AG10803 (cell line): ENCODE results near the gene TMEM117.
A peak's percentile ranks its signal among the peaks of the same experiment; 100 is the strongest.

ENCODE experiments used
- DNase-seq: peaks from one replicate; pipeline ENCODE4 v3.0.0; 2010; ENCODE audit warnings: low read depth
- H3K4me3 ChIP-seq: 2 replicates; pipeline ENCODE4 v1.5.1; 2011; ENCODE audit warnings: mild to moderate bottlenecking, low read length, control low read depth
- CTCF ChIP-seq: conservative IDR thresholded peaks from 2 replicates; pipeline ENCODE4 v1.5.1; 2011; ENCODE audit warnings: mild to moderate bottlenecking, low read length, control low read depth, inconsistent platforms

TMEM117 gene

DNA sequence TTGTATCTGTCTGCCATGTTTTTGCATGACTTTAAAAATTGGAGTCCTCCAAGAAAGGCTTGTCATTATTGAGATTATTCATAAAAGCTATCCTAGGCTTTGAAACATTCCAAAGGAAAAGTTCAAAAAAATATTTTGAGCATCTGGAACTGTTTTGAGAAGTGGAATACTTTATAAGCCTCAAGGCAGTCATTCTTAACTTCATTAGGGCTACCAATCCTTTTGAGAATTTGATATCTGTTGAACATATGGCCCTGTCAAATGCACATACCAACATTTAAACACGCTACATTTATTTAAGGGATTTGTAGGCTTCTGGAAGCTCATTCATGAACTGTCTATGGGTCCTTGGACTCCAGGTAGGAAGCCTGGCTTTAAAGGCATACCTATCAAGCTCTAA, 77.0 kb downstream of the TMEM117 start:
- DNase-seq, result peak; percentile 50
- TF ChIP-seq CTCF, result no peak
- no peak overlapping the region for H3K4me3 ChIP-seq

DNA sequence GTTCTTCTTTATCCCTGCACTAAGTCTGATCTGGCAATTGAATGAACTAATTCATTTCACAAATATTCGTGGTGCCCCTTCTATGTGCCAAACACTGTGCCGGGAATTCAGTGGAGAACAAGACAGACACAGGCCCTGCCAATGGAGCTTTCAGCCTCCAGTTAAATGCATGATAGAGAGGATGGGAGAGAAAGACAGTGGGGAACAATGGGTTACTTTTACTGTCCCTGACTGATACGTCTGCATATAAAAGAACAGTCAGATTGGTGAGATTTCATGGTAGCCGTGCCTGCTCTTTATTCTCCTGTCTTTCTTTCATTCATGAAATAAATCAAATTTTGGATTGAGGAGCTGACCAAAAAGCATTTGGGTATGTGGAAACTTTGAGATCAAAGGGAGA, 78.5 kb downstream of the TMEM117 start:
- no peak for DNase-seq

GRCh38 chr12:43914923-43915468, 79.1 kb downstream of the TMEM117 start:
- TF ChIP-seq CTCF, result peak; percentile 37; the same call in 1 of the 2 replicates
- no peak overlapping the region for H3K4me3 ChIP-seq
- no peak for DNase-seq

More for the DNA sequence above, 78.5 kb downstream of the TMEM117 start:
- no peak overlapping the region for H3K4me3 ChIP-seq
- no peak for TF ChIP-seq CTCF

GRCh38 chr12:43917896-43918295, 82.0 kb downstream of the TMEM117 start:
- DNase-seq, result no peak
- no peak overlapping the region for H3K4me3 ChIP-seq
- TF ChIP-seq CTCF, result no peak

DNA sequence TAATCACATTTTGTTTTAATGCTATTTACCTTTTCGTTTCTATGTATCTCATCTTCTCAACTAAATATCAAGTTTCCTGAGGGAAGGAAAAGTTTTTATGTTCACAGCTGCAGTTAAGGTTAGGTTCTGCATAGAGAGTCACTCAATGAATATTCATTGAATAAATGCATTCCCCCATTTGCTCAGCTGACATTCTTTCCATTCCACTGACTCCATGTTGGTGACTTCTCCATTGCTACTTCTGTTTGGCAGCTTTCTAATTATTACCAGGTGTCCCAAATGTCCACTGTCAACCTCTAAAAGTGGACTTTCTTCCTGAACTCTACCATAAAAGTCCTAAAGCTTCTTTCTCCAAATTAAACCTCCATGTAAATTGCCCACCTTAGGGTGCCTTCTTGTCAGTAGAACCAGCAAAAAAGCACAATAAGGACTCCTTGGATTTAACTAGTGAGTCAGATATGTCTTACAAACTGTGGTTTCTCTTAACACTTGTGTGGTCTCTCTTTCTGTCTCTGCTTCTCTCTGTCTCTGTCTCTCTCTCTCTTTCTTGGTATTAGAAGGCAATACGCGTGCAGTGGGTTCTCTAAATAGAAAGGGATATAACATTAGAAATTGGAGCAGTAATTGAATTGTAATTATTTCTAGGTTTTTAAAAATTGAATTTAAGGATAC, 85.9 kb downstream of the TMEM117 start:
- no peak overlapping the region for H3K4me3 ChIP-seq
- TF ChIP-seq CTCF, result no peak
- peak; percentile 79 for DNase-seq

DNA sequence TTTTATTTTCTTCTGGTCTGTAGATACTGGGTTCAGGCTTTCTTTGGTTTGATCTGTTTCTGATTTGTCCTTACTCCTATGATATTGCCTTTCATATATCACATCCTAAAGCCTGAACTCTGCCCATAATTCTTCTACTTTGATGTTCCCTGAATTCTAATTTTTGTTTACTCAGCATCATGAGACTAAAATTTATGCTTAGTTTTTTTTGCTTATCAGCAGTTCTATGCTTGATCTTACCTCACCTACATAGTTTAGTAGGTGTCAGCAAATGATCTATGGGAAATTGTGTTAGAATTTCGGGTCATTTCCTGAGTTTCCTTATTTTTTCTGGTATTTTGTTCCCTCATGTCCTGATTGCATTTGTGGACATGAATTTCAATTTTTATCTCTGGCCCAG, 94.2 kb downstream of the TMEM117 start:
- H3K4me3 ChIP-seq, result no peak overlapping the region
- no peak for DNase-seq
- TF ChIP-seq CTCF, result no peak

- no peak for DNase-seq
- no peak overlapping the region for H3K4me3 ChIP-seq
- TF ChIP-seq CTCF, result no peak
Measured at GRCh38 chr12:43931187-43931586, 95.3 kb downstream of the TMEM117 start.
